Right lobe of liver (tissue), 6 donors: ENCODE data around the gene RHOH. TPM values are rescaled to one million over a fixed set of nuclear protein-coding genes. Genes with fewer than 3 reads are reported as not detected.

Experiments used
- ATAC-seq, 4 donors: fragments of 200-7000 bp; cut with Tn5 transposase; one replicate each; pipeline ENCODE4 v1.9.1; 2020; ENCODE audit warnings: mild to moderate bottlenecking in 4 of 4, moderate library complexity in 4 of 4
- DNase-seq, 3 donors: peaks; one replicate each; pipeline ENCODE4 v3.0.0-alpha.2; 2020
- H3K27ac ChIP-seq, 3 donors: fragments of 200-600 bp; one replicate each; pipeline ENCODE4 v1.8.0; 2022
- H3K27me3 ChIP-seq, 2 donors: fragments of 200-600 bp; one replicate each; pipeline ENCODE4 v1.8.0; 2022
- H3K36me3 ChIP-seq, 4 donors: fragments of 200-600 bp; sonication (generic) in 1 of 4; one replicate each; pipeline versions ENCODE4 v1.5.1 to v1.8.0; 2017 to 2022; ENCODE audit warnings: control low read depth in 1 of 4
- H3K4me1 ChIP-seq, 4 donors: fragments of 200-600 bp; sonication (generic) in 1 of 4; one replicate each; pipeline versions ENCODE4 v1.5.1 to v1.8.0; 2017 to 2022; ENCODE audit warnings: control low read depth in 1 of 4
- H3K4me3 ChIP-seq, 3 donors: fragments of 200-600 bp; one replicate each; pipeline ENCODE4 v1.8.0; 2022
- H3K9me3 ChIP-seq, 4 donors: fragments of 200-600 bp; sonication (generic) in 1 of 4; one replicate each; pipeline versions ENCODE4 v1.5.1 to v1.8.0; 2017 to 2022; ENCODE audit warnings: control low read depth in 1 of 4
- CTCF ChIP-seq, 4 donors: fragments of 200-600 bp in 3 of 4; fragments of 450-650 bp in 1 of 4; IDR thresholded peaks; one replicate each; pipeline versions ENCODE4 v1.5.1 to v1.8.0; 2016 to 2022; ENCODE audit warnings: antibody characterized with exemption in 4 of 4, mild to moderate bottlenecking in 2 of 4
- POLR2A ChIP-seq: fragments of 450-650 bp; IDR thresholded peaks from one replicate; pipeline ENCODE4 v1.6.1; 2017; ENCODE audit warnings: antibody characterized with exemption, mild to moderate bottlenecking
- WGBS: methylation state at CpG from one replicate; pipeline ENCODE4 v1.1.6; 2018; ENCODE audit warnings: low coverage, low lambda C conversion rate; ENCODE audit not compliant: insufficient coverage; ENCODE audit errors: missing lambda C conversion rate; 5-methylcytosine and 5-hydroxymethylcytosine counted together
- intact Hi-C, 2 donors: fragments of 100-400 bp; cut with DNase I; formaldehyde crosslinking; loops; one replicate each; pipeline versions ENCODE4 v1.11.2 to v1.14.1; 2022
- total RNA-seq, 6 experiments: library from RNA; depleted of rRNA in 2 of 6; stranded (reverse); fragments of >200 nt in 2 of 6; fragmentation: NEBNext Ultra II Directional in 3 of 6; extraction: Animal tissue kit (Norgen Biotek cat#: 25700) in 3 of 6; gene quantifications; one replicate each; pipeline versions ENCODE4 v1.1.0 to v1.2.4, GENCODE V29; 2016 to 2023
- donor health status: DM: no; HTN: yes; CAD: no.
- donor health status: DM: no; HTN: no; CAD: no.
- donor health status: DM: no; HTN: no; CAD: no.
- donor health status: DM: no; HTN: yes; CAD: no.
- donor health status: DM: no; HTN: yes; CAD: no.

Gene RHOH
- total RNA-seq, 6 experiments from 2014 or later, result 0.25 to 1.2 (median 0.62) TPM

GRCh38 chr4:40295572-40295971, 98.7 kb downstream of the RHOH start:
- Histone ChIP-seq H3K4me1 (no peaks in the 10 kb centered on the region), H3K36me3 (no peaks in the 10 kb centered on the region), H3K27ac (no peak overlapping the region), H3K27me3 (no peaks in the 10 kb centered on the region), H3K9me3 (no peaks in the 10 kb centered on the region), H3K4me3 (no peak overlapping the region)
- 97% methylated on average over 4 of the region's 4 CpGs for WGBS
- no peak for TF ChIP-seq CTCF (IDR thresholded peaks at IDR 0.05)
- TF ChIP-seq POLR2A, result no peak
- DNase-seq, result no peak
- ATAC-seq, result no peak
- intact Hi-C loops, result no loop called here

Other genes starting within 250 kb of the RHOH start
- gene PDS5A, start 219.1 kb upstream of the RHOH start, total RNA-seq, result 10 to 100 TPM; 28.0 to 45.7 (median 33.2) TPM
- gene N4BP2, start 140.2 kb upstream of the RHOH start, total RNA-seq, result 1 to 10 TPM; 4.2 to 8.0 (median 6.3) TPM
- gene CHRNA9, start 138.3 kb downstream of the RHOH start, total RNA-seq, result not detected